ENCODE measurements around the gene ALG14.

- no peak for TF ChIP-seq CTCF (IDR thresholded peaks at IDR 0.05; ENCODE audit: low read depth, low read length, poor library complexity, severe bottlenecking)
- TF ChIP-seq EZH2phosphoT487 (IDR thresholded peaks at IDR 0.05; ENCODE audit: borderline replicate concordance, low read length): no peak
Observed at GRCh38 chr1:95035536-95035935, 37.2 kb downstream of the ALG14 start.

All from DOHH2 (cell line).